KBM-7 (cell line): Measurements from ENCODE around the gene CDC42BPA.
"Not testable (repeated sequence)": the region's sequence is repeated elsewhere in the genome, so short reads cannot be mapped to it uniquely, and the experiment has no call there.

ENCODE experiments used
- DNase-seq: peaks from one replicate; pipeline ENCODE4 v3.0.0-alpha.2; 2015
- in situ Hi-C: fragments of 300-500 bp; cut with MboI; formaldehyde crosslinking; loops from 2 replicates; pipeline ENCODE4 v1.14.3; 2020; ENCODE audit warnings: low sequenced_read_pairs, low pct_unique_long_range_greater_than_20kb, mixed read lengths

The CDC42BPA gene

DNA sequence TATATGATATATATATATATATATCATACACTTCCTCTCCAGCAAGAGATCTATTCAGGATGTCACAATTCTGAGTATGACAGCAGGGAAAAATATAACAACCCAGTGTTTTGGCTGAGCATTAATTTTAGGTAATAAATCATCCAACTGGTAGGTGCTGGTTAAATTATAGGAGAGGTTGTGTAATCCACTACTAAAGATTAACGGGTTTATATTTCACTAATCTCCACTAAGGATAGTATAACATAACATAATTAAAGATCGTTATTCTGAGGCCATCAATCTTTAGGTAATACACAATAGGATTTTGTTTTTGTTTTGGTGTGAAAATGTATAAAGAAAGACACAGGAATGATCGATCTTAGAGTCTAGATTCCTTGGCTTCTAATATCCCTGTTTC is 276.0 kb downstream of the CDC42BPA start:
- in situ Hi-C loops: no loop called here
- DNase-seq: no peak

DNA sequence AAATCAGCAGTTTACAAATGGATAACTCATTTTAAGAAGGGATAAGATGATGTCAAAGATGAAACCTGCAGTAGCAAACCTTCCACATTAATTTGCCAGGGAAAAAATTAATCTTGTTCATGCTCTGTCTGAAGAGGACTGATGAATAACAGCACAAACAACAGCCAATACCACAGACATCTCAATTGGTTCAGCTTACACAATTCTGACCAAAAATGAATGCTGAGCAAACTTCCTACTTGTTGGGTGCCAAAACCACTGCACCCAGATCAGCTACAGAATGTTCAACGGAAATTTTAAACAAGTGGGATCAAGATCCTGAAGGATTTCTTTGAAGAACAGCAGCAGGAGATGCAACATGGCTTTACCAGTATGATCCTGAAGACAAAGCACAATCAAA is 279.9 kb downstream of the CDC42BPA start:
- DNase-seq: no peak
- in situ Hi-C loops: no loop called here

DNA sequence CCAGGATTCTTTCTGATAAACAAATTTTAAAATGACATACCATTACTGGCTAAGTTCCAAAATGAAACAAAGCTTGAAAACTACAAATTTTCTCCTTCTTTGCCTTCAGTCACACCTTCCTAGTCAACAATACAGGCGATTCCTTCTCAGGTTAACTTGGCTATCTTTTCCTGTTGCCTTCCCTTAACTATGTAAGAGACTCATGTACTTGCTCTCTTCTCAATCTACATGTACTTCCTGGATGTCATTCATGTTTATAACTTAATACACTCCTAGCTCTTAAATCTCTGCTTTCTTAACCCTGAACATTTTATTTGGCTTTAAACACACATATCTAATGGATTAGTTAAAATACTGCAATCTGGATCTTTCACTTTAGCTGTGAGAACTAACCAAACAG is 281.2 kb downstream of the CDC42BPA start:
- in situ Hi-C loops: no loop called here
- DNase-seq: no peak

DNA sequence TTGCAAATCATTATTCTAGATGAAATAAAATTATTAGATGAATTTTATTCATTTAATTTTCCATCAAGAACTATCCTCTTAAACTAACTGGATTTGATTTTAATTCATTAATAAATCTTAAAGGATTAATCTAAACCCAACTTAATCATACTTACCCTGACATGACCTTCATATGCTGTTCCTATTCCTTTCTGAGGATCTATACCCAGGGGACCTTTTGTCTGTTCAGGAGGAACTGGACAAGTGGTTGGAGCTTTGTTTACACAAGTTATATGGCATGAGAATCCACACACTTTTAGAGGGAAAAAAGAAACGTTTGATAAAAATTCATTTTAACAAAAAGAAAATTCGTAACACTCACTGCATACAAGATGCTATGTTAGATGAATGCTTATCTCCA is 283.0 kb downstream of the CDC42BPA start:
- in situ Hi-C loops: no loop called here
- DNase-seq: no peak

DNA sequence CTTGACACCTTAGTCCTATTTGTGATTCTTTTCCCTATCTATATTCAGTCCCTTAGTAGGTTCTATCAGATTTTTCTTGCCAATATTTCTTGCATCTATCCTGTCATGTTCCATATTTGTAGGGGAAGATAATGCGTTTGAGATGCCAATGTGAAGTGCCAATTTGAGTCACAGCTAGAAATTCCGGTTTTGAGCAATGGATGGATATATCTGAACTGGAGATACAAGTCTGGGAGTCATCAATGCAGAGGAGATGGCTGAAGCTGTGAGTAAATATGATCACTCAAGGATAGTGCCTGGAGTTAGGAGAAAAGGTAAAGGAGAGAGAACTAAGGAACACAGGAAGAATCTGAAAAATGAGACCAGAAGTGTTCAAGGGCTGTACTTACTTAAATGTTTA is 284.4 kb downstream of the CDC42BPA start:
- no peak for DNase-seq
- in situ Hi-C loops: no loop called here

DNA sequence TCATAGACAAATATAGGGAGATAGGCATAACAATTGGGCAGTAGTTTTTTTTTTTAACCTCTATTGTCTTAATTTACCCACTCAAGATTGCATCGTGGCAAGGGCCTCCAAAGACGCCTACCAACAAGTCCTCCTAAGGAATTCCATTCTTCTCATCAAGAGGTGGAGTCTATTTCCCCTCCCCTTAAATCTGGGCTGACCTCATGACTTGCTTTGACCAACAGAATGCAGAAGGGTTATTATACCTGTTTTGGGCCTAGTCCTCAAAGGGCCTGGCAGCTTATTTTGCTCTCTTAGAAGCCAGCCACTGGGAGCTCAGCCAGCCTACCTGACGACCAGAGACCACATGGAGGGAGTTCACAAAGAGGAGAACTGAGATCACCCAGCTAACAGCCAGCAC is 285.9 kb downstream of the CDC42BPA start:
- DNase-seq: no peak
- in situ Hi-C loops: no loop called here

DNA sequence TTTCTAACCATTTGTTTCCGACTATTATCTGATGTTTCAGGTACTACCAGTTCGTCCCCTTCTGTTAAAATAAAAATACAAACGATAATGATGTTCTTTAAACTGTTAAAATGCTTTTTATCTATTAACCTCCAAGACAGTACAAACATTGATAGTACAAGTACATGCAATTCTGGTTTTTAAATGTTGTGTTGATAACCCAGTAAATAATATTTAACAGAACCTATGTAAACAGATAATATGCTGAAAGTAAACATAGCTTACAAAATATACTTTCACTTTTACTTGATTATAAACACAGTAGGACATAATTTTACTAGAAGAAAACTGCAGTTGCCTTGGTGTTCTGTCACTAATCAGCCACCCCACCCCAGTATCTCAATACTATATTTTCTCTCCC is 301.3 kb downstream of the CDC42BPA start:
- in situ Hi-C loops: no loop called here
- no peak for DNase-seq

DNA sequence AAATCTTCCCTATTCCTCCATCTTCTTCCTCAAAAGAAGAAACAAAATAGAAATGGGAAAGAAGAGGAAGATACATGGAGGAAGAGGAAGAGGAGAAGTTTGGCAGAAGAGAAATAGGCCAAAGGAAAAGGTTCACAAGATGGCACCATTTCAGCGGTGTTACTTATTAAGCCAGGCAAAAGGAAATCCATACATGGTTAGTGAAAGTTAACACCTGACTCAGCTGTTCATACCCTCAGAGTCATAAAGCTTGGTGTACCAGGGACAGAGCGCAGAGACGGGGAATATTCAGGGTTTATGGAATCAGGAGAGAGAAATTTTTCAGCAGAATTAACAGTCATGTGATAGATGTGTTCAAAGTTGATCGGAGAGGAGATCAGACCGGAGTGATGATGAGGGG is 307.6 kb downstream of the CDC42BPA start:
- in situ Hi-C loops: no loop called here
- DNase-seq: no peak

DNA sequence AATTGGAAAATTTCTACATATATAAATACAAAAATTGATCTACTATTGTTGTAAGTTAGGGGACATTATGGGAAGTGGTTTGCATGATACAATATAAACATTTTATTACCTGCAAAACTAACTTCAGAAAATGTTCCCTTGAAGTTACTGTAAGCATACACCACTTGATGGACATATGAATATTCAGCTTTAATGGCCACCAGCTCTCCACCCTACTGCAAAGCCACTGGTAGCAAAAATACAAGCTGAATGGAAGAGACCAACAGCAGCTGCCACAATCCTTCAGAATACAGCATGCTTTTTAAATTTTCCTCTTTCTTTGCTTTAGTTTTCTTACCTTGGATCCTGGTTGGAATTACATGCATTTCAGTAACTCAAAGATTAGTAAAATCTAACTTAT is 308.4 kb downstream of the CDC42BPA start:
- no peak for DNase-seq
- in situ Hi-C loops: no loop called here

DNA sequence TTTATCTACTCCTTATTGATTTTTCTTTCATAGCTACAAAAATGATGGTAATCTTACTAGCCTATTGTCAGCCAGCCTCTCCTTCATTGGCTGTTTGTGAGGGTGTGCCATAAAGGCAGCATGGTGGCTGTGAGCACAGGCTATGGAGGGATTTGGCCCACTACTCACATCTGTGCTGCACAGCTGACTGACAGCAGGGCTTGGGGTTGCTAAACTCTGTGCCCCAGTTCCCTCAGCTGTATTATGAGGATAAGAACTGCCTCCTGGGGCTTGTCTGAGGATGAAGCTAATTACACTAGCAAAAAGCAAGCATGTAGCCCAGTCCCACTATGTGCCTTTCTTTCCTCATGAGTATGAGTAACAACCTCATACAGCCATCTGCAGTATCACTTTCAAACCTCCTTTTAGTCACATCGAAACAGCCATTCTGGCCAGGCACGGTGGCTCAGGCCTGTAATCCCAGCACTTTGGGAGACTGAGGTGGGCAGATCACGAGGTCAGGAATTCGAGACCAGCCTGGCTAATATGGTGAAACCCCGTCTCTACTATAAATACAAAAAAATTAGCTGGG is 312.0 kb downstream of the CDC42BPA start:
- in situ Hi-C loops: no loop called here

DNA sequence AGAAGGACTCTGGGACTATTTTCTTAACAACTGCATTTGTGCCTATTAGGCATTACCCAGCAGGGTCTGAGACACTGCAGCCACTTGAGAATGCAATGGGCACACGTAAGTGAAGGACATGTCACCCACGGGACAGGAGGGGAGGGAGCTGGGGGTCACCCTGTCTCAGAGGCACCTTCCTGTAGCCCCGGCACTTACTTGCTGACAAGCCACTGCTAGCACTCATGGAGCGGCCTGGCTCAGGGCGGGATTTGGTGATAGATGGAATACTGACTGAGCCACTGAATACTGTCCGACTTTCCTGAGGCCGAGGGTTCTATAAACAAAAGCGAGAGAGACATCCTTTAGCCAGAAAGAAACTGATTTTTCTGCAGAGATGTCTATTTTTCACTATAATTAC is 313.5 kb downstream of the CDC42BPA start:
- no peak for DNase-seq
- in situ Hi-C loops: no loop called here

More for the DNA sequence above, 312.0 kb downstream of the CDC42BPA start:
- no peak for DNase-seq

DNA sequence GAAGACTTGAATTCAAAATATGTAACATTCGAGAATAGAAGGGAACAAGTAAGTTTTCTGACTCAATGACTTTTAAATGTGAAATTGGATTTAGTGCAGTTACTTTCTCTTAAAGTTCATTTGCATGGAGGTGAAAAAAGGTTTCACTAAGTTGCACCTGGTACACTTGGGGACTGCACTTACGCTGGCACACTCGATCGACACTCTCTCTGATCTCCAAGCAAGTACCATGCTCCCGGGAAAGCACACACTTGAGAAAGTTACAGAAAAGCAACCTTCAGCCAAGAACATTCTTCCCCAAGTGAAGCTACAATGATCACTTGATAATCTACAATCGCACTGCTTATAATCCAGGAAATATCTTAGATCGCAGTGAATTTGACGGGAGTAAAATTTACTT is 315.1 kb downstream of the CDC42BPA start:
- no peak for DNase-seq
- in situ Hi-C loops: no loop called here

DNA sequence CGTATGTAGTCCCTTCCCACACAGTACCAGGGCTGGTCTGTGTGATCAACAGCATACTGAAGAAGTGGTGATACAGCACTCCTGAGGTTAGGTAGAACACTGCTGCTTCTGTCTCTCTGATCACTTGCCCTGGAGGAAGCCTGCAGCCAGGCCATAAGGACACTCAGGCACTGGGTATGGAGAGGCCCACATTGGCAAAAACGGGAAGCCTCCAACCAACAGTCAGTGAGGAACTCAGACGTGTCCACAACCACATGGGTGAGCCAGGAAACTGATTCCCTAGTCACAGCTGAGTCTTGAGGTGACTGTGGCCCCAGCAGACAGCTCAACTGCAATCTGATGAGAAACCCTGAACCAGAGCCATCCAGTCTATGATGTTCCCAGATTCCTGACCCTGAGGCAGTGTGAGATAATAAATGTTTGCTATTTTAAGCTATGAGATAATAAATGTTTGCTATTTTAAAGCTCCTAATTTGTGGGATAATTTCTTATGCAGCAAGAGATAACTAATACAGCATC is 315.7 kb downstream of the CDC42BPA start:
- DNase-seq: peak; percentile 56
- in situ Hi-C loops: no loop called here

DNA sequence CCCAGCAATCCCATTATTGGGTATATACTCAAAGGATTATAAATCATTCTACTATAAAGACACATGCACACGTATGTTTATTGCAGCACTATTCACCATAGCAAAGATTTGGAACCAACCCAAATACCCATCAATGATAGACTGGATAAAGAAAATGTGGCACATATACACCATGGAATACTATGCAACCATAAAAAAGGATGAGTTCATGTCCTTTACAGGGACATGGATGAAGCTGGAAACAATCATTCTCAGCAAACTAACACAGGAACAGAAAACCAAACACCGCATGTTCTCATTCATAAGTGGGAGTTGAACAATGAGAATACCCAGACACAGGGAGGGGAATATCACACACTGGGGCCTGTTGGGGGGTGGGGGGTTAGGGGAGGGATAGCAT is 318.7 kb downstream of the CDC42BPA start:
- in situ Hi-C loops, DNase-seq: not testable (repeated sequence)

DNA sequence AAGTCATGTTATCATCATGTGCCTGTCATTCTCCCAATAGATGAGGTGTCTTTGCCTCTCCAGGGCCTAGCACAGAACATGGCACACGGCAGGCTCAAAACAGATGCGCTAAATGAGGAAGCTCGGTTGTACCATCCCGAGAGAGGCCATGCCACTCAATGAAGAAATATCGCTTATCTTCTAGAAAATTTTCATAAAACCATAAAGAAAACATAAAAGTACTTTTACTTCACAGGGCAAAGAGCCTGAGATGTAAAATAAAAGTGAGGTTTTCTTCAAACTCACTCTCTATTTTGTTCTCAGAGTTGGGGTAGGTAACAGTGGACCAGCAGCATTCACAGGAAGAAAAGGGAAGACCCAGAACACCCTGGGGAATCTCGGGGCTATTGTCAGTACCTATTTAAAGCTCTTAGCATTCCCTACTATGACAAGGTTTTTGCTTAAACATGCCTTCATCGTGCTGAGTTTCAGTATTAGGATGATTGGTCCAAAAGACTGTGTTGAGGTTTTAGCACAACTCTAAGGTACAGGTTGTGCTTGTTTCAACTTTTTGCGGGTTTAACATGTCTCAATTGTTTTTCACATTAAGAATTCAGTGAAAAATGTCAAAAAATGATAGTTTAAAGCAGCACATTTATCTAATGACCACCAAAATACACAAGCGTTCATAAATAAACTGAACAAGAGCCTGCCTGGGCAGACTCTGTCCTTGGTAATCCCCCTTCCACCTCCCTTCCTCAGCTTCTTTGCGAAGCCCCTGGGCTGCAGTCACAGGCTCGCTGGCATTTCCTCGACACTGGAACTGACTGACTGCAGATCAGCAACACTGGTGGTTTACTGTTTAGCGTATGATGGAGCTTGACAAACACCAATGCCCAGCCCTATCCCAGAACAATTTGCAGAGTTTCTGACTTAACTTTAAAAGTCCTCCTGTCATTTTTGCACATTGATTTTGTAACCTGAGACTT is 322.6 kb downstream of the CDC42BPA start:
- in situ Hi-C loops: no loop called here
- no peak for DNase-seq

DNA sequence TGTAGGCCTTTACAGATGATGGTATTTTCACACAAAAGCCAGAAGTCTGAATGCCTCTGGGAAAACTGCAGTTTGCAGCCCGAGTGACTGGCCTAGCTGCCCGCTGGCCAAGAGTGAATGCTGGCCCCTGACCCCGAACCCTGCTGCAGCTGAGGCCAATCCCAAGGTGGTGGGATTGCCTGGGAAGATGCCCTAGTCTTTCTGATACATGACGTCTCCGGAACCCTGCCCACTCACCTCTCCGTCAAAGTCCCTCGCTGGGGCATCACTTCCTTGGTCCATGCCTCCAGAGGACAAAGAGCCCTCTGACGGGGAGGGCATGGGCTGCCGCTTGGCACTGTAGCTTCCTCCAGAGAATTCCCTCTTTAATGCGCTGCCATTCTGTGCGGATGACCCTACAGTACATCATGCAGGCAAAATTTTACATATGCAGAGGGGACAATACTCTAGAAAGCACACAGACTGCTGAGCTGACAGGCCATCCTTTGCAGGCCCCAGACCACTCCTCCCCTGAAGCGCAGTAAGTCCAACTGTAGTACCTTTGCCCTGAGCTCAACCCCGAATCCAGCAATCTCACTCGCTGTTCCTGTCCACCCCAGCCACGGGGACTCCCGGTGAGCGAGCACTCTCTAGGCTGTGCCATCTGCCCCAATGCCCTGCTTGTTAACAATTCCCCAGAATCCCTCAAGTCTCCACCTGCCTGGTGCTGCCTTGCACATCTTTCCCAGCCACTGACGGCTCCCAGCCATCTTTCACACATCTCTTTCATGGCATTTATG is 323.5 kb downstream of the CDC42BPA start:
- in situ Hi-C loops: no loop called here
- DNase-seq: no peak

DNA sequence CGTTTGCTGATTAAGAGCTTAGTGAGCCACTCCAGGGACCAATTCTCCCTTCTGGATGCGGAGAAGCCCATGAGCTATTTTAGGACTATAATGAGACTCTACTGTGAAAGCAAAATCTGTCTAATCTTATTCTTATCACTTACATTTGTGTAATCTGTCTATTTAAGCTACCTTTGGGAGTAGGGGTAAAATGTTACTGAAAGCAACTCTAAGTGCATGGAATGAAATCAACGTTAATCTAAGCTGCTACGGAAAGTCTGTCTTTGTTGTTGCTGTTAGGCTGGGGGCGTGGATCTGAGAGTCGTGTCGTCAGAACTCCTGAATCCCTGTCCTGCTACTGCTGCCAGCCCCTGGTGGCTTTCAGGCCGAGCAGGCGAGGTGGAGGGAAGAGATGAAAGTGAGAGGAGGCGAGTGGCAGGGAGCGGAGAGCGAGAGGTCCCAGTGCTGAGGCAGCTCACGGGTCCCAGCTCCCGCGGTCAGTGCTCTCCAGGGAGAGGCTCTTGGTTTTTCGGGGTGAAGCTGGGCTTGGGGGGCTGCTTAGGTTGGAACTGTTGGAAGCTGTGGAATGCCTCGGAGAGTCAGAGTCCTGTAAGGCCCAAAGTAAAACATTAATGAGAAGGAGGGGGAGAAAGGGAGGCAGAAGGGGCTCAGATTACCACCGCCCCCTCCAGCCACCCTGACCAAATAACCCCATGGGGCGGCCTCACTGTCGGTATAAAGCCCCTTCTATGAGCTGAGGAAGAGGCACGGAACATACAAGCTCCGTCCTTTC is 324.3 kb downstream of the CDC42BPA start:
- no peak for DNase-seq
- in situ Hi-C loops: no loop called here

DNA sequence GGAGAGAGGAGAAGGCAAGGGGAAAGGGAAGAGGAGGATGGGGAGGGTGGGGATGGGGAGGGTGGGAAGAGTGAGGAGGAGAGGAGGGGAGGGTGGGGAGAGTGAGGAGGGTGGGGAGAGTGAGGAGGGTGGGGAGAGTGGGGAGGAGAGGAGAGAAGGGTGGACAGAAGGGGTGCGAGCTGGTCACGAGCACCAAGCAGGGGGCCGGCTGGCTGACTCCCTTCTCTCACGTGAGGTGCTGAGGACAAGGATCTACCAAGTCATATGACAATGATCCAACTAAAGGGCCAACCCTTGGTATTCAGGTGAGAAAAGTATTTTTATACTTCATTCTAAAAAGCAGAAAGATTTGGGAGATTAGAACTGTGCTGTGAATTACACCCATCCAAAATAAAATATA is 326.4 kb downstream of the CDC42BPA start:
- DNase-seq: no peak
- in situ Hi-C loops: no loop called here

DNA sequence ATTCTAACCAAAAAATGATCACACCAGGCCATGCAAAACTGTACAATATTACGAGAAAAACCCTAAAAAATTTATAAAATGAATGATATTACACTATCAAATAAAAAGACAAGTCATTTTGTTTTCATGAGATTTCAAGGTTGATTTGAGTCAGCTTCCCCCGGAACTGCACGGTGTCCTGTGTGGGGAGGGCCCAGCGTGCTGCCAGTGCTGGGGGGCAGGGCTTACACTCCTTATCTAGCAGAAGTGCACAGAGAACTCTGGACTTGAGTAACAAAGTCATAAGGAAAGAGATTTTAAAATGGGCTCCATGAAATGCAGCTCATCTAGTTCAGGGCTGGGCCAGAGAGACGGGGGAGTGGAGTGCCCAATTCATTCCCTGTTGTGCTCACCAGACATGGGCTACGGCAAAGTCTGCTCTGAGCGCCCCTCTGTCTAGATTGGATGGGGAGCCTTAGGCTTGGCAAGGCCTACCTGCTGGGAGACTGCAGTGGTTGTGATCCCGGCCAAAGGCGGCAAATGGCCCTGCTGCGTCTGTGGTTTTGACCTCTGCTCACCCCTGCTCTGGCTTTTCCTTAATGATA is 328.1 kb downstream of the CDC42BPA start:
- peak; percentile 31 for DNase-seq
- in situ Hi-C loops: no loop called here
